GM20000 (cell line): ENCODE results near the gene CASP1.
"Not testable (repeated sequence)": the region's sequence is repeated elsewhere in the genome, so short reads cannot be mapped to it uniquely, and the experiment has no call there.

Experiments
- DNase-seq: peaks from one replicate; pipeline ENCODE4 v3.0.0; 2012; ENCODE audit warnings: low spot score
- CTCF ChIP-seq: IDR thresholded peaks from 2 replicates; pipeline ENCODE4 v1.5.1; 2012; ENCODE audit warnings: mild to moderate bottlenecking, control low read depth; ENCODE audit errors: extremely low read depth, missing control alignments

CASP1 gene

GRCh38 chr11:105034813-105035620 lies at the start of gene CASP1:
Gene CASP1 (minus strand): TSS chr11:105035144. CDS start chr11:105035113, 31 bp downstream.
- TF ChIP-seq CTCF, result no peak
- peak; percentile 30 for DNase-seq

DNA sequence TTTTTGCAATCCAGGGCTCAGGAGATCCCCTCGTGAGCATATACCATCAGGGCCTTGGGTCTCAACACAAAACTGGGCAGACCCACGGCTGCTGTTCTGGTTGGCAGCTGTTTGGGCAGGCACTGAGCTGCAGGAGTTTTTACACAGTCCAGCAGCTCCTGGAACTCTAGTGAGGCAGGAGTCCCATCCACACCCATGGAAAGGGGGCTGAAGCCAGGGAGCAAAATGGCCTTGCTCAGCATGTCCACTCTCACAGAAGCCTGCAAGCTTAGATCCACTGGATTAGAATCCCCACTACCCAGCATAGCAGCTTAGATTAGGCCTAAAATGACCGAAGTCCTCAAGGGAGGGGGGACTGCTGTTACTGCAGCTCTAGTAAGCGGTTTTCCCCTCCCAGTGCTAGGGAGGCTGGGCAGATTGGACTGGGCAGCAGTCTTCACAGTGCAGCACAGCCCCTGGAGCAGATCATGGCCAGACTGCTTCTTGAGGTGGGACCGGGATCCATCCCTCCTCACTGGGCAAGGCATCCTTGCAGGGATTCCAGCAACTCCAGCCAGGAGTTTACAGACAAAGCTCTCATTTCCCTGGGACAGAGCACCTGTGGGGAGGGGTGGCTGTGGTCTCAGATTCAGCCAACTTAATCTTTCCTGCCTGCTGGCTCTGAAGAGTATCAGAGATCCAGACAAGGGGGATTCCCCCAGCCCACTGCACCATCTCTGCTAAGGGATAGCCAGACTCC lies 46.6 kb upstream of the CASP1 start:
- no peak for DNase-seq
- no peak for TF ChIP-seq CTCF

DNA sequence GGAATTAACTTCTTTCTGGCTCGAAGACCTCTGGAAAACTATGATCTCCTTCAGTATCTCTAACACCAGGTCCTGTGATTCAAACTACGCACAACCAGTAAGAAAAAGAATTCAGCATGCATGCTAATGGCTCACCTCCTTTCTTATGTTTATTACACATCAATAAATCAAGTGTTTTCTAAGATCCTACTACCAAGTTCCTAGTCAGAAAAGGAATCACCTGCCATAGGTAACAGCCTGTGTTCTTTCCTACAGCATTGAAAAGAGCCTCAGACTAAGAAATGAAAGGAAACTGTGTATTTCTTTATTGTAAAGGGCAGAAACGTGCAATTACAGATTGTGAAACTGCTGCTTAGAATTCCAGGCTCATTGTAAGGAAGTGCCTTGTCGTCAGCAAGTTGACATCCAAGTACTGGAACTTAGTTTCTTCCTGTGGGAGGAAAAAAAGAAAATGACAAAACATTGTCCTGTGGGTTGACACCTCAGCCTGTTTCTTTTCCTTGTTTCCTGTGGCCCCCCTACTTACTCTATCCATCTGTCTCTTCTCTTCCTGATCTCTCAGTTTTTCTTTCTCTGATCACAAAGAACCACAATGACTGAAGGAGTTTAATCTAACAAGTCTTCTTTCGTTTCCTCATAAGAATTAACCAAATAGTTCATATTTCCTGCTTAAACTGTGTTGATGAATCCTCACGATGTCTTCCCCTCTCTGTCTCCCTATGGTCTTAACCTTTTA lies 45.4 kb upstream of the CASP1 start:
- not testable (repeated sequence) for DNase-seq

DNA sequence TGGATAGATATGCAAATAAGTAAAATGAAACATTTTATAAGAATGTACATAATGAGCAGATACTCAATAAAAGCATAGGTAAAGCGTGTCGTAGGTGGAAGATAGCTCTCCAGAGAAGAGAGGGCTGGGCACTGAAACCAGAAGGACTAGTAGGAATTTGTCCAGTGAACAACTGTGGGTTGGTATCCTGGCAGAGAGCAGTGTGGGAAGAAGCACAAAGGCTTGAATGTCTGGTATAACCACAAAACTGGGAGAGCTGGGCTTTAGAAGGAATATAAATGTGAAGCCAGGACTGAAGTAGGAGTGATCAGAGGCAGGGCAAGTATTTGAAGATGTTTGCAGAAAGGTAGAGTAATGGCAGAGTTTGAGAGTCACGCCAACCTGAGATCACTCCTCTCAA lies 43.3 kb upstream of the CASP1 start:
- no peak for TF ChIP-seq CTCF

GRCh38 chr11:105077141-105077790 lies 42.3 kb upstream of the CASP1 start:
- not testable (repeated sequence) for DNase-seq

More for the DNA sequence above, 43.3 kb upstream of the CASP1 start:
- DNase-seq, result no peak

- no peak for DNase-seq
- TF ChIP-seq CTCF, result no peak
These were observed 39.2 kb upstream of the CASP1 start for GRCh38 chr11:105074166-105074530.

- no peak for DNase-seq
- no peak for TF ChIP-seq CTCF
These were observed 38.7 kb upstream of the CASP1 start for GRCh38 chr11:105073456-105074165.

DNA sequence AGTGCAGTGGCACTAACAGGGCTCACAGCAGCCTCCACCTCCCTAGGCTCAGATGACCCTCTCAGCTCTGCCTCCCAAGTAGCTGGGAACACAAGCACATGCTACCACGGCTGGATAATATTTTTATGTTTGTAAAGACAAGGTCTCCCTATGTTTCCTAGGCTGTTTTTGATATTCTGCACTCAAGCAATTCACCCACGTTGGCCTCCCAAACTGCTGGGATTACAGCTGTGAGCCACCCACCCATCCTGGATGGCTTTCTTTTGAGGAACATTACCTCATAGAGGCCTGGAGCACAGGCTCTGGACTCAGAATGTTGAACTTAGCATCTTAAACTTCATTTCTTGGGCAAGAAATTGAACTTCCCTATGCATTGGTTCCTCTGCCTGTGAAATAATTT lies 37.1 kb upstream of the CASP1 start:
- DNase-seq, result not testable (repeated sequence)
